Measurements from ENCODE around the gene TRIM24. TPM values are rescaled to one million over a fixed set of nuclear protein-coding genes. Genes with fewer than 3 reads are reported as not detected.

Gene TRIM24
- total and polyA plus RNA-seq, 2 donors from 2014 or later = 7.6 to 16.8 TPM

DNA sequence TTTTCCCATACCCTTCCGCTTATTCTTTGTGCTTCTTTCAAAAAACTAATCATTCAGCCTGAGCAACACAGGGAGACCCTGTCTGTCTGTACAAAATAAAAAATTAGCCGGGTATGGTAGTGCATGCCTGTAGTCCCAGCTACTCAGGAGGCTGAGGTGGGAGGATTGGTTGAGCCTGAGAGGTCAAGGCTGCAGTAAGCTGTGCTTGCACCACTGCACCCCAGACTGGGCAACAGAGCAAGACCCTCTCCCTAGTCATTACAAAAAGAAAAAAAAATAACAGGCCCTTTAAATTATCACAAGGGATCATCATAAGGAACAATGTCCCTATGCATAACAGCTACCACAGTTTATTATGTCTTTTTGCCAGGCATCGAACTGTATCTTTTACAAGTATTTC is 119.6 kb downstream of the TRIM24 start:
- Histone ChIP-seq H3K4me3 (ENCODE audit: low read length in 3 of 3) (no peak overlapping the region), H3K27ac (ENCODE audit: low read depth in 2 of 2, low read length in 2 of 2) (no peak overlapping the region), H3K9ac (ENCODE audit: low read length in 3 of 3) (no peak overlapping the region), H3K36me3 (ENCODE audit: control insufficient read depth in 2 of 3, insufficient read depth in 3 of 3, low read length in 3 of 3) (peaks cover 3 to 33% (median 12%) of the 10 kb centered on the region in 3 donors), H3K9me3 (ENCODE audit: control insufficient read depth in 2 of 3, insufficient read depth in 1 of 3, low read length in 3 of 3) (no peaks in the 10 kb centered on the region), H3K27me3 (ENCODE audit: control insufficient read depth, insufficient read depth, low read length) (no peaks in the 10 kb centered on the region), H3K4me1 (ENCODE audit: control insufficient read depth in 2 of 3, insufficient read depth in 2 of 3, low read depth in 1 of 3, low read length in 3 of 3) (no peaks in the 10 kb centered on the region)
- TF ChIP-seq, protein P1, sequence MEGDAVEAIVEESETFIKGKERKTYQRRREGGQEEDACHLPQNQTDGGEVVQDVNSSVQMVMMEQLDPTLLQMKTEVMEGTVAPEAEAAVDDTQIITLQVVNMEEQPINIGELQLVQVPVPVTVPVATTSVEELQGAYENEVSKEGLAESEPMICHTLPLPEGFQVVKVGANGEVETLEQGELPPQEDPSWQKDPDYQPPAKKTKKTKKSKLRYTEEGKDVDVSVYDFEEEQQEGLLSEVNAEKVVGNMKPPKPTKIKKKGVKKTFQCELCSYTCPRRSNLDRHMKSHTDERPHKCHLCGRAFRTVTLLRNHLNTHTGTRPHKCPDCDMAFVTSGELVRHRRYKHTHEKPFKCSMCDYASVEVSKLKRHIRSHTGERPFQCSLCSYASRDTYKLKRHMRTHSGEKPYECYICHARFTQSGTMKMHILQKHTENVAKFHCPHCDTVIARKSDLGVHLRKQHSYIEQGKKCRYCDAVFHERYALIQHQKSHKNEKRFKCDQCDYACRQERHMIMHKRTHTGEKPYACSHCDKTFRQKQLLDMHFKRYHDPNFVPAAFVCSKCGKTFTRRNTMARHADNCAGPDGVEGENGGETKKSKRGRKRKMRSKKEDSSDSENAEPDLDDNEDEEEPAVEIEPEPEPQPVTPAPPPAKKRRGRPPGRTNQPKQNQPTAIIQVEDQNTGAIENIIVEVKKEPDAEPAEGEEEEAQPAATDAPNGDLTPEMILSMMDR (IDR thresholded peaks at IDR 0.05; ENCODE audit: borderline replicate concordance, extremely low read depth, insufficient read depth) = no peak
- no peak for DNase-seq
- FAIRE-seq = no peak
- intact Hi-C loops (cut with DNase I) = no loop called here

DNA sequence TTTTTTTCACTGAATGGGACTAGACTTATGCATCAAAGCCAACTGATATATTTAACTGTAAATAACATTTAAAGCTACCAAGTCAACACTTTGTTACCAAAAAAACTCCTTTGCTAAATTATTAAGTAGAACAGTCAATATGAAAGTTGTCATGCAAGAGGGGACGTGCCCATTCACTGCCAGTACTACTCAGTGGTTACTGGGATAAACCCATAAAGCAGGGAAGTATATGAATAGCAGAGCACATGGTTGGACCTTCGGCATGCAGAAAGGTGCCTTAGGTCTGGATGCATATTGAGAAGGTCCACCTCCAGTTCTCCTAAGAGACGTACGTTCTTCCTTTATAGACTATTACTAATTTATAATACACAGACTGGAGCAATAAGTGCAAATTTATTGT is 121.0 kb downstream of the TRIM24 start:
- TF ChIP-seq, protein P1 (IDR thresholded peaks at IDR 0.05; ENCODE audit: borderline replicate concordance, extremely low read depth, insufficient read depth) = no peak
- H3K9me3 ChIP-seq (ENCODE audit: control insufficient read depth in 2 of 3, insufficient read depth in 1 of 3, low read length in 3 of 3) = no peaks in the 10 kb centered on the region
- no peaks in the 10 kb centered on the region for H3K4me1 ChIP-seq (ENCODE audit: control insufficient read depth in 2 of 3, insufficient read depth in 2 of 3, low read depth in 1 of 3, low read length in 3 of 3)
- H3K4me3 ChIP-seq (ENCODE audit: low read length in 3 of 3) = no peak overlapping the region
- H3K27me3 ChIP-seq (ENCODE audit: control insufficient read depth, insufficient read depth, low read length) = no peaks in the 10 kb centered on the region
- peaks cover 3 to 39% (median 12%) of the 10 kb centered on the region in 3 donors for H3K36me3 ChIP-seq (ENCODE audit: control insufficient read depth in 2 of 3, insufficient read depth in 3 of 3, low read length in 3 of 3)
- DNase-seq (no peak), FAIRE-seq (no peak)
- intact Hi-C loops (cut with DNase I) = no loop called here
- no peak overlapping the region for H3K27ac ChIP-seq (ENCODE audit: low read depth in 2 of 2, low read length in 2 of 2)
- H3K9ac ChIP-seq (ENCODE audit: low read length in 3 of 3) = no peak overlapping the region

DNA sequence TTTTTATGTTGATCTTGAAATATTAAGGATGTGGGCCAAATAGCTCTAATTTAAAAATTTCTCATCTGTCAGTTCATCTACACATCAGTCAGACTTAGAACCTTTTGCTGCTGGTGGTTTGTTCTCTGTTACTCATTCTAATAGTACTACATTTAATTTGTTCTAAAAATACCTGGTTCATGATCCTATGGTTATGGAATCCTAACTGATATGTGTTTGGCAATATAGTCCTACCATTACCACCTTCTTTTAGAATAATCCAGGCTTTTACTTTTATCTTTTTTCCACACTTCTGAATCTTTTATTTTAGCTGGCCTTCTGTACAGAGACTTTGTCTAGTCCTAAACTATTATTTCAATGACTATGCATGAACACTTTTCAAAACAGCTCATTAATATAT is 124.2 kb downstream of the TRIM24 start:
- Histone ChIP-seq H3K9ac (ENCODE audit: low read length in 3 of 3) (no peak overlapping the region), H3K36me3 (ENCODE audit: control insufficient read depth in 2 of 3, insufficient read depth in 3 of 3, low read length in 3 of 3) (peaks cover 0 to 29% (median 10%) of the 10 kb centered on the region in 3 donors), H3K27me3 (ENCODE audit: control insufficient read depth, insufficient read depth, low read length) (no peaks in the 10 kb centered on the region), H3K4me3 (ENCODE audit: low read length in 3 of 3) (no peak overlapping the region), H3K9me3 (ENCODE audit: control insufficient read depth in 2 of 3, insufficient read depth in 1 of 3, low read length in 3 of 3) (no peaks in the 10 kb centered on the region), H3K4me1 (ENCODE audit: control insufficient read depth in 2 of 3, insufficient read depth in 2 of 3, low read depth in 1 of 3, low read length in 3 of 3) (no peaks in the 10 kb centered on the region), H3K27ac (ENCODE audit: low read depth in 2 of 2, low read length in 2 of 2) (no peak overlapping the region)
- intact Hi-C loops (cut with DNase I) = no loop called here
- TF ChIP-seq, protein P1 (IDR thresholded peaks at IDR 0.05; ENCODE audit: borderline replicate concordance, extremely low read depth, insufficient read depth) = no peak
- FAIRE-seq = no peak
- DNase-seq = no peak

DNA sequence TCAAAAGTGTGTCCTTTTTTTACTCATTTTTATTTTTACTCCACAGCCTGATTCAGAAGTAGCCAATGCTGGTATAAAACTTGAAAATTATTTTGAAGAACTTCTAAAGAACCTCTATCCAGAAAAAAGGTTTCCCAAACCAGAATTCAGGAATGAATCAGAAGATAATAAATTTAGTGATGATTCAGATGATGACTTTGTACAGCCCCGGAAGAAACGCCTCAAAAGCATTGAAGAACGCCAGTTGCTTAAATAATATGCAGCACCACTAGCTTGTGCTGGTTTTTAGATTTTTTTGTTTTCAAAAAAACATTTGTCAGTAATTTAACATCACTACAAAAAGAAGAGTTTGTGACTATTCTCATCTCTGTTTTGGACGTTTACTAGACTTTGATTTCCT is 124.6 kb downstream of the TRIM24 start:
- DNase-seq (no peak), FAIRE-seq (no peak)
- intact Hi-C loops (cut with DNase I) = no loop called here
- TF ChIP-seq, protein P1 (IDR thresholded peaks at IDR 0.05; ENCODE audit: borderline replicate concordance, extremely low read depth, insufficient read depth) = no peak
- Histone ChIP-seq H3K4me3 (ENCODE audit: low read length in 3 of 3) (no peak overlapping the region), H3K9ac (ENCODE audit: low read length in 3 of 3) (no peak overlapping the region), H3K27ac (ENCODE audit: low read depth in 2 of 2, low read length in 2 of 2) (no peak overlapping the region), H3K4me1 (ENCODE audit: control insufficient read depth in 2 of 3, insufficient read depth in 2 of 3, low read depth in 1 of 3, low read length in 3 of 3) (no peaks in the 10 kb centered on the region), H3K36me3 (ENCODE audit: control insufficient read depth in 2 of 3, insufficient read depth in 3 of 3, low read length in 3 of 3) (peaks cover 0 to 25% (median 10%) of the 10 kb centered on the region in 3 donors), H3K9me3 (ENCODE audit: control insufficient read depth in 2 of 3, insufficient read depth in 1 of 3, low read length in 3 of 3) (no peaks in the 10 kb centered on the region), H3K27me3 (ENCODE audit: control insufficient read depth, insufficient read depth, low read length) (no peaks in the 10 kb centered on the region)

Data from kidney (tissue), 14 donors.